A549 (cell line): ENCODE measurements around the gene CBARP. TPM values are rescaled to one million over a fixed set of nuclear protein-coding genes. Genes with fewer than 3 reads are reported as not detected.
A peak's percentile ranks its signal among the peaks of the same experiment; 100 is the strongest.

Experiments
- ATAC-seq, 2 experiments: fragments of 200-7000 bp in 1 of 2; fragments of >200 bp in 1 of 2; cut with Nextera tagmentation in 1 of 2; cut with Tn5 transposase in 1 of 2; 3 replicates each; pipeline versions ENCODE4 v1.8.0 to v1.9.1; 2018 to 2020; ENCODE audit warnings: mild to moderate bottlenecking in 1 of 2, moderate library complexity in 1 of 2
- CTCF ChIA-PET: fragments of 300-600 bp; sonication (Branson Sonifier 250); formaldehyde crosslinking; extraction: SDS; loops from one replicate; lab custom pipeline; 2021; ENCODE audit warnings: antibody characterized with exemption, inconsistent platforms; lab: Yijun Ruan, JAX
- POLR2A ChIA-PET: fragments of 350-600 bp; formaldehyde crosslinking; extraction: SDS; loops from one replicate; lab custom pipeline; 2021; ENCODE audit warnings: antibody characterized with exemption, inconsistent platforms; lab: Yijun Ruan, JAX
- DNase-seq, 2 experiments: peaks; one replicate each; pipeline versions ENCODE4 v3.0.0 to v3.0.0-alpha.2; 2011 to 2016; ENCODE audit warnings: low read depth in 1 of 2, low spot score in 1 of 2
- FAIRE-seq: peaks from 2 replicates; lab custom pipeline; 2011; peaks lifted over from hg19 to GRCh38; lab: Jason Lieb, UNC
- H3K27ac ChIP-seq, 2 experiments: fragments of >200 bp; sonication (Bioruptor Twin); formaldehyde crosslinking; 3 replicates each; pipeline ENCODE4 v1.5.1; 2016 to 2017
- H3K4me1 ChIP-seq: fragments of >200 bp; sonication (Bioruptor Twin); formaldehyde crosslinking; 3 replicates; pipeline ENCODE4 v1.6.1; 2016
- H3K4me2 ChIP-seq: fragments of >200 bp; sonication (Bioruptor Twin); formaldehyde crosslinking; 3 replicates; pipeline ENCODE4 v1.6.1; 2016
- H3K4me3 ChIP-seq: fragments of >200 bp; sonication (Bioruptor Twin); formaldehyde crosslinking; 3 replicates; pipeline ENCODE4 v1.5.1; 2016
- H3K9me3 ChIP-seq: fragments of >200 bp; sonication (Bioruptor Twin); formaldehyde crosslinking; 3 replicates; pipeline ENCODE4 v1.6.1; 2016
- CHD4 ChIP-seq: fragments of 200-600 bp; sonication (generic); IDR thresholded peaks from 2 replicates; pipeline ENCODE4 v1.6.1; 2016; ENCODE audit warnings: antibody characterized with exemption, mild to moderate bottlenecking, borderline replicate concordance
- EHMT2 ChIP-seq: fragments of 200-600 bp; sonication (generic); IDR thresholded peaks from 2 replicates; pipeline ENCODE4 v1.6.1; 2016; ENCODE audit warnings: antibody characterized with exemption, low read depth, mild to moderate bottlenecking, moderate library complexity
- EP300 ChIP-seq, 2 experiments: fragments of >200 bp; sonication (Bioruptor Twin); formaldehyde crosslinking; IDR thresholded peaks; 2 replicates in 1 of 2; 3 replicates in 1 of 2; pipeline ENCODE4 v1.6.1; 2016 to 2017
- FOSB ChIP-seq: fragments of 250-450 bp; sonication (Bioruptor Pico); IDR thresholded peaks from 2 replicates; pipeline ENCODE4 v1.5.0; 2020; ENCODE audit warnings: mild to moderate bottlenecking, moderate library complexity
- FOSL2 ChIP-seq, 2 experiments: fragments of 450-650 bp in 1 of 2; fragments of >200 bp in 1 of 2; sonication (Bioruptor Twin) in 1 of 2; formaldehyde crosslinking; IDR thresholded peaks; 2 replicates each; pipeline versions ENCODE4 v1.5.0 to v1.6.1; 2016 to 2020; ENCODE audit warnings: mild to moderate bottlenecking in 1 of 2, moderate library complexity in 1 of 2
- FOXS1 ChIP-seq: fragments of 250-450 bp; sonication (Bioruptor Pico); IDR thresholded peaks from 2 replicates; pipeline ENCODE4 v1.5.0; 2020; ENCODE audit warnings: mild to moderate bottlenecking, moderate library complexity
- HOXA7 ChIP-seq: fragments of 250-450 bp; sonication (Bioruptor Pico); IDR thresholded peaks from 2 replicates; pipeline ENCODE4 v1.5.0; 2020; ENCODE audit warnings: mild to moderate bottlenecking, moderate library complexity
- HOXB13 ChIP-seq: fragments of 250-450 bp; sonication (Bioruptor Pico); IDR thresholded peaks from 2 replicates; pipeline ENCODE4 v1.5.0; 2020; ENCODE audit warnings: low read depth, mild to moderate bottlenecking, moderate library complexity
- JUNB ChIP-seq: fragments of >200 bp; sonication (Bioruptor Twin); formaldehyde crosslinking; IDR thresholded peaks from 2 replicates; pipeline ENCODE4 v1.6.1; 2016
- NFE2L2 ChIP-seq: fragments of 150-350 bp; conservative IDR thresholded peaks from 2 replicates; pipeline ENCODE4 v1.6.1; 2014; ENCODE audit warnings: low read length
- NR3C1 ChIP-seq: fragments of >200 bp; sonication (Bioruptor Twin); formaldehyde crosslinking; IDR thresholded peaks from 3 replicates; pipeline ENCODE4 v1.6.1; 2017
- POLR2A ChIP-seq: IDR thresholded peaks from 2 replicates; pipeline ENCODE4 v1.6.1; 2012; ENCODE audit warnings: mild to moderate bottlenecking, low read length
- SREBF2 ChIP-seq: fragments of 450-650 bp; IDR thresholded peaks from 2 replicates; pipeline ENCODE4 v1.6.1; 2014; ENCODE audit warnings: mild to moderate bottlenecking, moderate library complexity
- ZFP36 ChIP-seq: fragments of 450-650 bp; IDR thresholded peaks from 2 replicates; pipeline ENCODE4 v1.6.1; 2014; ENCODE audit warnings: borderline replicate concordance; ENCODE audit not compliant: partially characterized antibody
- WGBS: methylation state at CpG from one replicate; pipeline ENCODE4 v1.1.6; 2017; ENCODE audit errors: missing lambda C conversion rate; 5-methylcytosine and 5-hydroxymethylcytosine counted together
- polyA plus RNA-seq, 4 experiments: library from polyadenylated mRNA; depleted of rRNA in 3 of 4; stranded (reverse); fragments of >200 nt; fragmentation: RNase III in 1 of 4; extraction: RNeasy Plus Mini Kit Qiagen cat#74134 plus additional on column Dnase treatment in 1 of 4; gene quantifications; 2 replicates in 3 of 4; 3 replicates in 1 of 4; pipeline ENCODE4 v1.2.3, GENCODE V29; 2011 to 2017
- TF ChIP-seq, protein P1 (sequence below): IDR thresholded peaks from 2 replicates; pipeline ENCODE4 v1.6.1; 2012
- TF ChIP-seq, protein P2 (sequence below): IDR thresholded peaks from 2 replicates; pipeline ENCODE4 v1.6.1; 2012

CBARP gene
- polyA plus RNA-seq, 2 of the 4 experiments (the other 2 are of a cell fraction), result 0.19 to 2.0 TPM

DNA sequence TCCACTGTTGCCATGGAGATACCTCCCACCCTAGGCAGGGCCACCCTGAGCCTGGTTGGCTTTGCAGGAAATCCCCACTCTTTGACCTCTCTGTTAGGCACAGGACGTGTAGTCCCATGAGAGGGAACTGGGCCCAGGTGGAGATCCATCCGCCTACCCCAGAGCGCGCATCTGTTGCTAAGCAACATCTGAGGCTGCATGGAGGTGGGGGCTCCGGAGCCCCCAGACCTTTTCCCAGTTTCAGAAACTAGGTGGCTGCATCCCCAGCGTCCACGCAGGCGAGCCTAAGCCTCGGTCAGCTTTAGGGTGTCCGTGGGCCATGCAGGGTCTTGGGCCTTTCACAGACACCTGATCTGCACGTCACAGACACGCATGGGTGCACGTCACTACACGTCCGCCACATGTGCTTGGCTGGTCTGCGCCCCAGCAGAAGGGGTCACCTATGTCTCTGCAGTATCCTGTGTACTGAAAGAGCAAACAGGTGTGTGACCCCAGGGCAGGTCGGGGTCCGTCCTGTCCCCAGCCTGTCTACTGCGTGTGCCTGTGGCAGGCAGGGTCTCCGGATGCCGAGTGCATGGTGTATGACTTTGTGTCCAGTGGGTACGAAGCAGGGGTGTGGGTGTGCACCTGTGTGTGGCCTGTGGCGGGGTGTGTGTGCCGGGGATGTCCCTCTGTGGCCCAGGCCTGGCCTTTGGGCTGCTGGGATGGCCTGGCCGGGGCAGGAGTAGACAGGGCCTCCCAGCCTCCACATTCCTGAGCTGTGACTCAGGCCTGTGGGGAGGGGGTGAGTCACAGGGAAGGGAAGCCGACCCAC is 27.2 kb upstream of the CBARP start:
- Histone ChIP-seq H3K4me3 (no peak overlapping the region; the same call in 2 of the 3 replicates), H3K4me1 (peaks cover 57% of the 10 kb centered on the region), H3K4me2 (peak overlapping the region; percentile 95), H3K27ac (peak overlapping the region; percentile 90 to 100), H3K9me3 (no peaks in the 10 kb centered on the region)
- DNase-seq, result peak; percentile 59 to 86
- 60% methylated on average over 12 of the region's 26 CpGs for WGBS
- ATAC-seq, result peak; percentile 6 to 13; a peak in 4 of 6 replicates
- POLR2A ChIA-PET, result interaction anchor here (1.5 to 3.8 kb wide), 5 partner anchors 10 to 21 kb away, joined by 5 to 42 read pairs (median 14); partner anchors contain the start of gene FAM174C
- CTCF ChIA-PET, result interaction anchor here (4.9 to 18.7 kb wide), 2 partner anchors 10 to 21 kb away, joined by 107 to 500 read pairs; partner anchors contain the start of gene ATP5F1D
- TF ChIP-seq ZFP36, result no peak
- TF ChIP-seq FOSB (CRISPR knock-in tag), result no peak
- peak; percentile 82 for TF ChIP-seq FOSL2 (IDR thresholded peaks at IDR 0.05)
- peak; percentile 96 for TF ChIP-seq FOSL2 (CRISPR knock-in tag; IDR thresholded peaks at IDR 0.05)
- no peak for TF ChIP-seq POLR2A
- TF ChIP-seq, protein P1, sequence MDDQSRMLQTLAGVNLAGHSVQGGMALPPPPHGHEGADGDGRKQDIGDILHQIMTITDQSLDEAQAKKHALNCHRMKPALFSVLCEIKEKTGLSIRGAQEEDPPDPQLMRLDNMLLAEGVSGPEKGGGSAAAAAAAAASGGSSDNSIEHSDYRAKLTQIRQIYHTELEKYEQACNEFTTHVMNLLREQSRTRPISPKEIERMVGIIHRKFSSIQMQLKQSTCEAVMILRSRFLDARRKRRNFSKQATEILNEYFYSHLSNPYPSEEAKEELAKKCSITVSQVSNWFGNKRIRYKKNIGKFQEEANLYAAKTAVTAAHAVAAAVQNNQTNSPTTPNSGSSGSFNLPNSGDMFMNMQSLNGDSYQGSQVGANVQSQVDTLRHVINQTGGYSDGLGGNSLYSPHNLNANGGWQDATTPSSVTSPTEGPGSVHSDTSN, result no peak
- no peak for TF ChIP-seq SREBF2
- peak; percentile 60; the same call in 1 of the 2 replicates for TF ChIP-seq JUNB
- TF ChIP-seq EP300 (IDR thresholded peaks at IDR 0.05), result peak in 1 of 2 experiments; percentile 37; a peak in 1 of 5 replicates
- TF ChIP-seq HOXA7 (CRISPR knock-in tag), result no peak
- TF ChIP-seq, all 56 proteins: peak for 3
- FAIRE-seq, result no peak

DNA sequence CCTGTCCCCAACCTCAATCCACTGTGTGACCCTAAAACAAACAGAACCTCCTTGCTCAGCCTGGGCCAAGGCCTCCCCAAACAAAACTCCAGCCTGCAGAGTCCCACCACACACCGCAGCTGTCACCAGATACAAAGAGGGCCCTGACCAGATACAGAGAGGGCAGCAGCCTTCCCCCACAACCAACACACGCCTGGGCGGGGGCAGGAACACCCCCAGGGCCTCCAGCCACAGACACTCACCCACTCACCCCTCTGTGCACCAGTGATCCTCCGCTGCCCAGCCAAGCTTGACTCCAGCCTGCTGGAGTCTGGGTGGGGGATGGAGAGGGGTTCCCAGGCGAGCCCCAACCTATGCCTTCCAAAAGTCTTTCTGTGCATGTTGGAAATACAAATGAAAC is 25.4 kb upstream of the CBARP start:
- H3K4me1 ChIP-seq, result peaks cover 68% of the 10 kb centered on the region
- ChIA-PET POLR2A (no interaction called here), CTCF (interaction anchor here (1.5 to 18.7 kb wide), 2 partner anchors 10 to 19 kb away, joined by 10 to 500 read pairs; partner anchors contain the start of gene ATP5F1D)

DNA sequence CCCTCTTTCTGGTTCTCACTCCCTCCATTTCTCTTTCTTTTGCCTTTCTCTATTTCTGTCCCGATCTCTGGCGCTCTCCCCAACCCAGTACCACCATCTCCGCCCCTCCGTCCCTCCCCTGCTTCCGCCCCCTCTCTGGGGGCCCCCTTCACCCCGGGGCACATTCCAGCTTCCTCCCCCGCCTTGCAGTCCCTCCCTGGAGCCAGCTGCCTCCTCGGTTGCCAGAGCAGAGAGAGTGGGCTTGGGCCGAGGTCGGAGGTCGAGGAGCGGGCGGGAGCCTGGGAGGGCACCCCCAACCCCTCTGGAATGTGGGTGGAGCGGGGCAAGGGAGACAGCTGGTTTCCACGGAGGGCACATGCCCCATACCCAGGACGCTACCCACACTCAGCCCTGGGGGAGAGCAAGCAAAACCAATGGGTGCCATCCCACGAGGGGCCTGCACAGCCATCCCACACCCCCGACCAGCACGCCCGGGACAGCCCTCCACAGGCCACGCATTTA is 24.9 kb upstream of the CBARP start:
- FAIRE-seq, result no peak
- Histone ChIP-seq H3K9me3 (no peaks in the 10 kb centered on the region), H3K27ac (peak overlapping the region; percentile 98 to 100), H3K4me3 (peak overlapping the region; percentile 73), H3K4me2 (peak overlapping the region; percentile 91), H3K4me1 (peaks cover 68% of the 10 kb centered on the region)
- CTCF ChIA-PET, result interaction anchor here (1.5 to 18.7 kb wide), 3 partner anchors 10 to 19 kb away, joined by 6 to 500 read pairs (median 10); partner anchors contain the start of gene ATP5F1D
- no peak for ATAC-seq
- POLR2A ChIA-PET, result interaction anchor here (2.0 kb wide), 1 partner anchor 9 kb away, joined by 14 read pairs; no protein-coding TSS in a partner anchor
- no peak for DNase-seq
- TF ChIP-seq FOXS1 (CRISPR knock-in tag), result no peak
- TF ChIP-seq, protein P2, sequence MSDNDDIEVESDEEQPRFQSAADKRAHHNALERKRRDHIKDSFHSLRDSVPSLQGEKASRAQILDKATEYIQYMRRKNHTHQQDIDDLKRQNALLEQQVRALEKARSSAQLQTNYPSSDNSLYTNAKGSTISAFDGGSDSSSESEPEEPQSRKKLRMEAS, result 0 out of 2 replicates have a peak, but pooled peaks have one; percentile 2
- WGBS, result 9% methylated on average over 4 of the region's 21 CpGs

More for the DNA sequence above, 25.4 kb upstream of the CBARP start:
- peak overlapping the region; percentile 91 for H3K4me2 ChIP-seq
- ATAC-seq (no peak), DNase-seq (no peak), FAIRE-seq (no peak)
- H3K9me3 ChIP-seq, result no peaks in the 10 kb centered on the region
- TF ChIP-seq HOXB13 (CRISPR knock-in tag) (no peak), NFE2L2 (no peak), SREBF2 (no peak), EHMT2 (no peak), NR3C1 (no peak), JUNB (no peak), CHD4 (no peak)
- peak overlapping the region; percentile 73; the same call in 1 of the 3 replicates for H3K4me3 ChIP-seq
- H3K27ac ChIP-seq, result peak overlapping the region; percentile 98 to 100
- WGBS, result 70% methylated on average over 4 of the region's 5 CpGs
